Measurements from ENCODE around the gene PCID2. TPM values are rescaled to one million over a fixed set of nuclear protein-coding genes. Genes with fewer than 3 reads are reported as not detected.

PCID2 gene
- total and polyA plus RNA-seq, 2 experiments from 2014 or later = 79.6 to 107 TPM

GRCh38 chr13:113192902-113193301, 15.6 kb downstream of the PCID2 start:
- peaks cover 2% of the 10 kb centered on the region for H3K27me3 Mint-ChIP-seq (ENCODE audit: insufficient read depth, low read depth, poor library complexity)

More at GRCh38 chr13:113192902-113193301, 15.6 kb downstream of the PCID2 start:
- Histone ChIP-seq H3K9me2 (ENCODE audit: insufficient read depth) (no peaks in the 10 kb centered on the region), H3K4me2 (no peak overlapping the region), H3F3A (replicated peaks; ENCODE audit: low read depth) (no peaks in the 10 kb centered on the region), H3K27ac (ENCODE audit: low read depth) (no peak overlapping the region), H3K27me3 (ENCODE audit: insufficient read depth) (no peaks in the 10 kb centered on the region), H3K79me2 (replicated peaks; ENCODE audit: insufficient read depth) (peaks cover 5% of the 10 kb centered on the region), H3K4me3 (no peak overlapping the region), H4K20me1 (replicated peaks; ENCODE audit: insufficient read depth) (peaks cover 23% of the 10 kb centered on the region), H3K4me1 (ENCODE audit: insufficient read depth) (no peaks in the 10 kb centered on the region), H3K36me3 (ENCODE audit: insufficient read depth) (peaks cover 57% of the 10 kb centered on the region), H2AFZ (no peak overlapping the region)
- DNase-seq (ENCODE audit: low spot score) (no peak), ATAC-seq (no peak)
- Mint-ChIP-seq H3K4me1 (no peaks in the 10 kb centered on the region), H3K36me3 (ENCODE audit: low read depth) (peaks cover 88% of the 10 kb centered on the region), H3K27ac (no peak overlapping the region), H3K9me3 (no peaks in the 10 kb centered on the region; the same call in 2 of the 3 replicates), H3K4me3 (no peak overlapping the region)
- TF ChIP-seq NANOG (IDR thresholded peaks at IDR 0.05; ENCODE audit: borderline replicate concordance) (no peak), ZNF331 (CRISPR knock-in tag; IDR thresholded peaks at IDR 0.05; ENCODE audit: low read depth) (no peak), ZNF462 (CRISPR knock-in tag; IDR thresholded peaks at IDR 0.05) (no peak), ETS1 (IDR thresholded peaks at IDR 0.05) (no peak), ZNF114 (CRISPR knock-in tag; IDR thresholded peaks at IDR 0.05) (no peak), STAT1 (IDR thresholded peaks at IDR 0.05; ENCODE audit: unreplicated experiment) (no peak), EZH2 (IDR thresholded peaks at IDR 0.05; ENCODE audit: low read depth, unreplicated experiment) (no peak), POLR2AphosphoS5 (IDR thresholded peaks at IDR 0.05; ENCODE audit: low read depth) (no peak), EZH2phosphoT487 (IDR thresholded peaks at IDR 0.05; ENCODE audit: unreplicated experiment) (no peak), CREB1 (CRISPR knock-in tag; IDR thresholded peaks at IDR 0.05; ENCODE audit: low read depth) (no peak), JUNB (IDR thresholded peaks at IDR 0.05; ENCODE audit: unreplicated experiment) (no peak)
- TF ChIP-seq, protein P1, sequence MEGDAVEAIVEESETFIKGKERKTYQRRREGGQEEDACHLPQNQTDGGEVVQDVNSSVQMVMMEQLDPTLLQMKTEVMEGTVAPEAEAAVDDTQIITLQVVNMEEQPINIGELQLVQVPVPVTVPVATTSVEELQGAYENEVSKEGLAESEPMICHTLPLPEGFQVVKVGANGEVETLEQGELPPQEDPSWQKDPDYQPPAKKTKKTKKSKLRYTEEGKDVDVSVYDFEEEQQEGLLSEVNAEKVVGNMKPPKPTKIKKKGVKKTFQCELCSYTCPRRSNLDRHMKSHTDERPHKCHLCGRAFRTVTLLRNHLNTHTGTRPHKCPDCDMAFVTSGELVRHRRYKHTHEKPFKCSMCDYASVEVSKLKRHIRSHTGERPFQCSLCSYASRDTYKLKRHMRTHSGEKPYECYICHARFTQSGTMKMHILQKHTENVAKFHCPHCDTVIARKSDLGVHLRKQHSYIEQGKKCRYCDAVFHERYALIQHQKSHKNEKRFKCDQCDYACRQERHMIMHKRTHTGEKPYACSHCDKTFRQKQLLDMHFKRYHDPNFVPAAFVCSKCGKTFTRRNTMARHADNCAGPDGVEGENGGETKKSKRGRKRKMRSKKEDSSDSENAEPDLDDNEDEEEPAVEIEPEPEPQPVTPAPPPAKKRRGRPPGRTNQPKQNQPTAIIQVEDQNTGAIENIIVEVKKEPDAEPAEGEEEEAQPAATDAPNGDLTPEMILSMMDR (conservative IDR thresholded peaks at IDR 0.05; ENCODE audit: low read depth in 2 of 2) = no peak
- TF ChIP-seq, protein P2, sequence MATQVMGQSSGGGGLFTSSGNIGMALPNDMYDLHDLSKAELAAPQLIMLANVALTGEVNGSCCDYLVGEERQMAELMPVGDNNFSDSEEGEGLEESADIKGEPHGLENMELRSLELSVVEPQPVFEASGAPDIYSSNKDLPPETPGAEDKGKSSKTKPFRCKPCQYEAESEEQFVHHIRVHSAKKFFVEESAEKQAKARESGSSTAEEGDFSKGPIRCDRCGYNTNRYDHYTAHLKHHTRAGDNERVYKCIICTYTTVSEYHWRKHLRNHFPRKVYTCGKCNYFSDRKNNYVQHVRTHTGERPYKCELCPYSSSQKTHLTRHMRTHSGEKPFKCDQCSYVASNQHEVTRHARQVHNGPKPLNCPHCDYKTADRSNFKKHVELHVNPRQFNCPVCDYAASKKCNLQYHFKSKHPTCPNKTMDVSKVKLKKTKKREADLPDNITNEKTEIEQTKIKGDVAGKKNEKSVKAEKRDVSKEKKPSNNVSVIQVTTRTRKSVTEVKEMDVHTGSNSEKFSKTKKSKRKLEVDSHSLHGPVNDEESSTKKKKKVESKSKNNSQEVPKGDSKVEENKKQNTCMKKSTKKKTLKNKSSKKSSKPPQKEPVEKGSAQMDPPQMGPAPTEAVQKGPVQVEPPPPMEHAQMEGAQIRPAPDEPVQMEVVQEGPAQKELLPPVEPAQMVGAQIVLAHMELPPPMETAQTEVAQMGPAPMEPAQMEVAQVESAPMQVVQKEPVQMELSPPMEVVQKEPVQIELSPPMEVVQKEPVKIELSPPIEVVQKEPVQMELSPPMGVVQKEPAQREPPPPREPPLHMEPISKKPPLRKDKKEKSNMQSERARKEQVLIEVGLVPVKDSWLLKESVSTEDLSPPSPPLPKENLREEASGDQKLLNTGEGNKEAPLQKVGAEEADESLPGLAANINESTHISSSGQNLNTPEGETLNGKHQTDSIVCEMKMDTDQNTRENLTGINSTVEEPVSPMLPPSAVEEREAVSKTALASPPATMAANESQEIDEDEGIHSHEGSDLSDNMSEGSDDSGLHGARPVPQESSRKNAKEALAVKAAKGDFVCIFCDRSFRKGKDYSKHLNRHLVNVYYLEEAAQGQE (IDR thresholded peaks at IDR 0.05; ENCODE audit: unreplicated experiment) = no peak
